Endothelial cell of umbilical vein (primary cell): ENCODE measurements around the gene CCNA1. TPM values are rescaled to one million over a fixed set of nuclear protein-coding genes. Genes with fewer than 3 reads are reported as not detected.

ENCODE experiments used
- BruUV-seq: library from RNA; stranded (reverse); fragments of 400-500 nt; replicated peaks from 2 replicates; lab custom pipeline; 2021; lab: Mats Ljungman, UMichigan
- CTCF ChIA-PET: fragments of 300-600, 350-600 bp; sonication (Branson Sonifier 250); formaldehyde crosslinking; loops from one replicate; lab custom pipeline; 2021; ENCODE audit warnings: antibody characterized with exemption, inconsistent platforms; lab: Charles Lee
- POLR2A ChIA-PET: fragments of 300-600, 350-600 bp; sonication (Branson Sonifier 250); formaldehyde crosslinking; loops from one replicate; lab custom pipeline; 2021; ENCODE audit warnings: antibody characterized with exemption, inconsistent platforms; lab: Charles Lee
- DNase-seq: peaks from one replicate; pipeline ENCODE4 v3.0.0-alpha.2; 2011; ENCODE audit warnings: low read depth, low spot score
- FAIRE-seq: peaks from 2 replicates; lab custom pipeline; 2011; peaks lifted over from hg19 to GRCh38; lab: Jason Lieb, UNC
- H2AFZ ChIP-seq: 2 replicates; pipeline ENCODE4 v1.6.0; 2012; ENCODE audit warnings: low read depth, low read length, control low read depth, inconsistent platforms
- H3K27ac ChIP-seq: 2 replicates; pipeline ENCODE4 v1.5.1; 2011; ENCODE audit warnings: low read depth, mild to moderate bottlenecking, control low read depth, low read length, moderate library complexity; ENCODE audit not compliant: insufficient read depth
- H3K27me3 ChIP-seq, 2 experiments: 2 replicates each; pipeline versions ENCODE4 v1.6.0 to v1.6.1; 2011; ENCODE audit warnings: low read length in 2 of 2, mixed read lengths in 1 of 2; ENCODE audit not compliant: control insufficient read depth in 2 of 2, insufficient read depth in 2 of 2
- H3K36me3 ChIP-seq, 2 experiments: 2 replicates in 1 of 2; 3 replicates in 1 of 2; pipeline ENCODE4 v1.5.1; 2011; ENCODE audit warnings: low read length in 2 of 2, mild to moderate bottlenecking in 1 of 2, moderate library complexity in 1 of 2; ENCODE audit not compliant: control insufficient read depth in 2 of 2, insufficient read depth in 2 of 2; ENCODE audit errors: extremely low read depth in 1 of 2
- H3K4me1 ChIP-seq: 3 replicates; pipeline ENCODE4 v1.5.1; 2011; ENCODE audit warnings: mild to moderate bottlenecking, low read length; ENCODE audit not compliant: control insufficient read depth, insufficient read depth; ENCODE audit errors: extremely low read depth
- H3K4me2 ChIP-seq: 2 replicates; pipeline ENCODE4 v1.6.1; 2011; ENCODE audit warnings: low read length, control low read depth, mixed read lengths; ENCODE audit not compliant: insufficient read depth
- H3K4me3 ChIP-seq, 3 experiments: fragments of 200-600 bp in 1 of 3; sonication (generic), shearing (Covaris generic) in 1 of 3; replicated peaks in 1 of 3; 2 replicates each; pipeline ENCODE4 v1.5.1; 2011 to 2016; ENCODE audit warnings: control low read depth in 3 of 3, low read length in 3 of 3, mild to moderate bottlenecking in 2 of 3, inconsistent platforms in 1 of 3, low read depth in 1 of 3, moderate library complexity in 1 of 3; ENCODE audit not compliant: insufficient read depth in 1 of 3
- H3K79me2 ChIP-seq: 2 replicates; pipeline ENCODE4 v1.6.0; 2012; ENCODE audit warnings: low read length, inconsistent platforms; ENCODE audit not compliant: control insufficient read depth, insufficient read depth
- H3K9ac ChIP-seq: replicated peaks from 2 replicates; pipeline ENCODE3; 2011; ENCODE audit warnings: low read length, control low read depth; ENCODE audit not compliant: insufficient read depth; ENCODE audit errors: extremely low read depth
- H3K9me1 ChIP-seq: replicated peaks from 3 replicates; pipeline ENCODE4 v1.6.0; 2011; ENCODE audit warnings: mild to moderate bottlenecking, low read length; ENCODE audit not compliant: control insufficient read depth, insufficient read depth; ENCODE audit errors: extremely low read depth
- H3K9me3 ChIP-seq: replicated peaks from 2 replicates; pipeline ENCODE4 v1.5.1; 2012; ENCODE audit warnings: low read length, inconsistent platforms; ENCODE audit not compliant: control insufficient read depth, insufficient read depth
- H4K20me1 ChIP-seq: replicated peaks from 2 replicates; pipeline ENCODE3; 2011; ENCODE audit warnings: mild to moderate bottlenecking, low read length; ENCODE audit not compliant: control insufficient read depth, insufficient read depth; ENCODE audit errors: extremely low read depth
- EZH2 ChIP-seq: IDR thresholded peaks from 2 replicates; pipeline ENCODE4 v1.6.1; 2012; ENCODE audit warnings: borderline replicate concordance, low read depth, mild to moderate bottlenecking, moderate library complexity, low read length, inconsistent platforms; ENCODE audit not compliant: severe bottlenecking
- FOS ChIP-seq: IDR thresholded peaks from 2 replicates; pipeline ENCODE4 v1.6.1; 2011; ENCODE audit warnings: mild to moderate bottlenecking, low read length, moderate library complexity, borderline replicate concordance; ENCODE audit not compliant: insufficient read depth
- GATA2 ChIP-seq: IDR thresholded peaks from 2 replicates; pipeline ENCODE4 v1.7.0; 2011; ENCODE audit warnings: low read depth, mild to moderate bottlenecking, moderate library complexity, mixed read lengths, low read length; ENCODE audit not compliant: insufficient read length, insufficient read depth
- JUN ChIP-seq: IDR thresholded peaks from 2 replicates; pipeline ENCODE4 v1.6.1; 2011; ENCODE audit warnings: borderline replicate concordance, low read depth; ENCODE audit not compliant: insufficient read length, insufficient read depth
- MAX ChIP-seq: IDR thresholded peaks from 2 replicates; pipeline ENCODE4 v1.6.1; 2011; ENCODE audit not compliant: insufficient read depth, insufficient read length
- MYC ChIP-seq: IDR thresholded peaks from one replicate; pipeline ENCODE4 v1.6.1; 2011; ENCODE audit warnings: mild to moderate bottlenecking, low read depth, low read length
- POLR2A ChIP-seq: IDR thresholded peaks from 2 replicates; pipeline ENCODE4 v1.6.1; 2012; ENCODE audit warnings: low read depth, mild to moderate bottlenecking, control low read depth, low read length
- POLR2AphosphoS5 ChIP-seq: IDR thresholded peaks from 2 replicates; pipeline ENCODE4 v1.6.1; 2012; ENCODE audit warnings: low read depth, mild to moderate bottlenecking, control low read depth, low read length, moderate library complexity; ENCODE audit not compliant: insufficient read depth
- dilution Hi-C: fragments of 300-500 bp; cut with MboI; formaldehyde crosslinking; loops from one replicate; pipeline ENCODE4 v1.15.0; 2019; ENCODE audit warnings: low sequenced_read_pairs; ENCODE audit not compliant: extremely low pct_ligation_motif_present
- intact Hi-C: fragments of 100-400 bp; cut with micrococcal nuclease; formaldehyde crosslinking; loops from one replicate; pipeline ENCODE4 v1.10.0; 2022
- polyA plus RNA-seq, 4 experiments: library from polyadenylated mRNA; depleted of rRNA in 3 of 4; stranded (reverse) in 3 of 4; unstranded in 1 of 4; fragments of >200 nt; gene quantifications; 2 replicates each; pipeline versions ENCODE4 v1.2.1 to v1.2.3, GENCODE V29; 2011 to 2012; ENCODE audit warnings: missing spikeins in 1 of 4
- total RNA-seq: library from RNA; stranded (reverse); gene quantifications from 2 replicates; pipeline ENCODE4 v1.2.3, GENCODE V29; 2021
- TF ChIP-seq, protein P1 (sequence below), 2 donors: IDR thresholded peaks; 1 replicate in 1 of 2; 2 replicates in 1 of 2; pipeline ENCODE4 v1.5.1; 2011; ENCODE audit warnings: low read length in 2 of 2, mild to moderate bottlenecking in 2 of 2, moderate library complexity in 2 of 2, control low read depth in 1 of 2, inconsistent platforms in 1 of 2, low read depth in 1 of 2; ENCODE audit not compliant: insufficient read depth in 1 of 2; ENCODE audit errors: extremely low read depth in 1 of 2

CCNA1 gene
- total and polyA plus RNA-seq, 2 donors (not counting 3 experiments of a cell fraction or from before 2014, with no cell fraction given): 0.46 to 2.8 TPM

DNA sequence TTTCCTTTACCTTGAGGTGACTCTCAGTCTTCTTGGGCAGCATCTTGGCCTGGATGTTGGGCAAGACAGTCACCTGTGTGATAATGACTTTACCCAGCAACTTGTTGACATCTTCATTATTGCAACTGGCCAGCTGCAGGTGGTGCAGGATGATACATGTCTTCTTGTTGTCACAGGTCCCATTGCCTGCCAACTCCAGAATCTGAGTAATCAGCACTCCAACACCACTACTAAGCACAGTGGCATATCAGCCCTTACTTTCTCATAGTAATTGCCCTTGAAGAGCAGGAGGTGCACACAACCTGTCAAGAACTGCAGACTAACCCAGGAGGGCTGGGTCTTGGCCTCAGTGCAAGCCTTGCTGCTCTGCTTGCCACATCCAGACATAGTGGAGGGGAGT lies 57.8 kb downstream of the CCNA1 start:
- H3K9me1 ChIP-seq: no peaks in the 10 kb centered on the region
- H3K4me2 ChIP-seq: no peak overlapping the region
- no peak overlapping the region for H3K27ac ChIP-seq
- H3K36me3 ChIP-seq: no peaks in the 10 kb centered on the region
- FAIRE-seq: no peak
- no TSS peak for BruUV-seq
- H3K4me1 ChIP-seq: no peaks in the 10 kb centered on the region
- H2AFZ ChIP-seq: no peak overlapping the region
- peaks cover 0 to 5% of the 10 kb centered on the region in 2 experiments for H3K27me3 ChIP-seq
- dilution Hi-C loops: no loop called here
- no peaks in the 10 kb centered on the region for H3K9me3 ChIP-seq
- H3K4me3 ChIP-seq: no peak overlapping the region
- ChIA-PET POLR2A (no interaction called here), CTCF (interaction anchor here (1.7 kb wide), 1 partner anchor 21 kb away, joined by 3 read pairs; no protein-coding TSS in a partner anchor)
- intact Hi-C loops: no loop called here
- no peaks in the 10 kb centered on the region for H3K79me2 ChIP-seq
- TF ChIP-seq, protein P1, sequence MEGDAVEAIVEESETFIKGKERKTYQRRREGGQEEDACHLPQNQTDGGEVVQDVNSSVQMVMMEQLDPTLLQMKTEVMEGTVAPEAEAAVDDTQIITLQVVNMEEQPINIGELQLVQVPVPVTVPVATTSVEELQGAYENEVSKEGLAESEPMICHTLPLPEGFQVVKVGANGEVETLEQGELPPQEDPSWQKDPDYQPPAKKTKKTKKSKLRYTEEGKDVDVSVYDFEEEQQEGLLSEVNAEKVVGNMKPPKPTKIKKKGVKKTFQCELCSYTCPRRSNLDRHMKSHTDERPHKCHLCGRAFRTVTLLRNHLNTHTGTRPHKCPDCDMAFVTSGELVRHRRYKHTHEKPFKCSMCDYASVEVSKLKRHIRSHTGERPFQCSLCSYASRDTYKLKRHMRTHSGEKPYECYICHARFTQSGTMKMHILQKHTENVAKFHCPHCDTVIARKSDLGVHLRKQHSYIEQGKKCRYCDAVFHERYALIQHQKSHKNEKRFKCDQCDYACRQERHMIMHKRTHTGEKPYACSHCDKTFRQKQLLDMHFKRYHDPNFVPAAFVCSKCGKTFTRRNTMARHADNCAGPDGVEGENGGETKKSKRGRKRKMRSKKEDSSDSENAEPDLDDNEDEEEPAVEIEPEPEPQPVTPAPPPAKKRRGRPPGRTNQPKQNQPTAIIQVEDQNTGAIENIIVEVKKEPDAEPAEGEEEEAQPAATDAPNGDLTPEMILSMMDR (IDR thresholded peaks at IDR 0.05; ENCODE audit: extremely low read depth in 1 of 2, insufficient read depth in 1 of 2, low read depth in 1 of 2, low read length in 2 of 2): no peak
- no peak for TF ChIP-seq POLR2AphosphoS5
- no peak for TF ChIP-seq MAX
- no peak for TF ChIP-seq GATA2
- no peak for TF ChIP-seq POLR2A
- no peak for TF ChIP-seq JUN
- TF ChIP-seq FOS: no peak
- no peak for TF ChIP-seq MYC
- TF ChIP-seq EZH2: no peak
- no peak for DNase-seq
- H4K20me1 ChIP-seq: no peaks in the 10 kb centered on the region
- no peak overlapping the region for H3K9ac ChIP-seq

Other genes starting within 250 kb of the CCNA1 start
- gene SOHLH2, start 217.9 kb upstream of the CCNA1 start, total RNA-seq: 0.55 and 0.62 TPM in 2 replicates
- gene SOHLH2, start 217.9 kb upstream of the CCNA1 start, polyA plus RNA-seq: 0.05 and 0.11 TPM in 2 replicates
- gene CCDC169, start 134.7 kb upstream of the CCNA1 start, total RNA-seq: 2.5 and 5.3 TPM in 2 replicates
- gene CCDC169, start 134.7 kb upstream of the CCNA1 start, polyA plus RNA-seq: 0.78 and 1.2 TPM in 2 replicates
- 73.6 and 74.1 TPM in 2 replicates for gene SPART, start 86.1 kb upstream of the CCNA1 start, total RNA-seq
- gene SPART, start 86.1 kb upstream of the CCNA1 start, polyA plus RNA-seq: 33.6 and 40.8 TPM in 2 replicates
- gene SERTM1, start 241.5 kb downstream of the CCNA1 start, total RNA-seq: not detected in 2 replicates
- gene SERTM1, start 241.5 kb downstream of the CCNA1 start, polyA plus RNA-seq: 0.06 TPM in 1 of 2 replicates, not detected in the other